Measurements from ENCODE around the gene SLITRK2. TPM values are rescaled to one million over a fixed set of nuclear protein-coding genes. Genes with fewer than 3 reads are reported as not detected.

The SLITRK2 gene
- not detected in 2 replicates for total RNA-seq

GRCh38 chrX:145817331-145818185, at the start of gene SLITRK2:
Gene SLITRK2 (plus strand): TSS chrX:145817829. CDS start chrX:145822426, 4,597 bp downstream.

